GM18520 (cell line): Measurements from ENCODE around the gene RNF121.
"Not testable (repeated sequence)": the region's sequence is repeated elsewhere in the genome, so short reads cannot be mapped to it uniquely, and the experiment has no call there.

Source experiments
- ATAC-seq: cut with Tn5 transposase; IDR thresholded peaks from one replicate; pipeline ENCODE4 v1.9.1; 2021; ENCODE audit not compliant: unreplicated experiment

The RNF121 gene

DNA sequence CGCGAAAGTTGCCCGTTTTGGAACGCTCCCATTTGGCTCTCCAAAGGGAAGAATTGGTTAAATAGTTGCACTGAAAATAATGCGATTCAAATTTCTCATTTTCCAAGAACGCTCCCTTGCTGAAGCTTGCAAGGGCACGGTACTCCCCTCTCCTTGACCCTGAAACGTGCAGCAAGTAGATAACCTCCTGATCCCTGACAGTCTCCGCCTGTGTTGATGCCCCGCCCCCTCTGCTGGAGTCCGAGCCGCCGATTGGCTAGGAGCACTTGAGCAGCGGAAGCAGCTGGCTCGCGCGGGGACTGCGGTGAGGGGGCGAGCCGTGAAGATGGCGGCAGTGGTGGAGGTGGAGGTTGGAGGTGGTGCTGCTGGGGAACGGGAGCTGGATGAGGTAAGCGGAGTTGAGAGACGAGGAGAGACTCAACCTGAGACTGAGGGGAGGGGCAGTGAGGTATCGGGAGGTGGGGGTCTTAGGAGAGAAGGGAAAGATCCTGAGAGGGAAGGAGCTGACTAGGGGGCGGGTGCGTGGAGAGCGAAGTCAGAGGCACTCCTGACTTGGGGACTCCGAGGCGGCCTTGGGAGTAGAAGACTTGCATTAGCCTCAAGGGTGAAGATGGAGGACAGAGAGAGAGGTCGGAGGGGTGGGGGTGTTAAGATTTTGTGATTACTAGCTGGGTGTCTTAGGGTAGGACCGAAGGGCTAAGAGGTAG, at the start of gene RNF121:
TSS of gene RNF121 (plus strand) at position 310 of the 707 bp plus-strand sequence. CDS start at position 326, 16 bp downstream.
- ATAC-seq = peak; percentile 68

DNA sequence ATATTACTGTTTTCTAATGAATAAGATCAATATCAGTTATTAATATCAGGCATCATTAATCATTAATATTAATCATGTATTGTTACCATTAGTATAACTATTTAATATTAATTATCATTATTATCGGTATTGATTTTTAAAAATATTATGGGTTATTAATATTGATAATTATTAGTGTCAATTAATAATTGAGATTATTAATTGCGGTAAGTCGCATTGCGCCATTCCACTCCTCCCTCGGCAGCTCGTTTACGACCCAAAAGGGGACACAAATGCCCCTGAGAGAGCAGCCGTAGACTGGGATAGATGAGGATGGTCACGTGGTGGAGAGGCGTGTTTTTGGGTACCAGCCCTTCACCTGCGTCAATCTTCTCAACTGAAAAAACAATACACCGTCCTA, 43.0 kb upstream of the RNF121 start:
- ATAC-seq = not testable (repeated sequence)

DNA sequence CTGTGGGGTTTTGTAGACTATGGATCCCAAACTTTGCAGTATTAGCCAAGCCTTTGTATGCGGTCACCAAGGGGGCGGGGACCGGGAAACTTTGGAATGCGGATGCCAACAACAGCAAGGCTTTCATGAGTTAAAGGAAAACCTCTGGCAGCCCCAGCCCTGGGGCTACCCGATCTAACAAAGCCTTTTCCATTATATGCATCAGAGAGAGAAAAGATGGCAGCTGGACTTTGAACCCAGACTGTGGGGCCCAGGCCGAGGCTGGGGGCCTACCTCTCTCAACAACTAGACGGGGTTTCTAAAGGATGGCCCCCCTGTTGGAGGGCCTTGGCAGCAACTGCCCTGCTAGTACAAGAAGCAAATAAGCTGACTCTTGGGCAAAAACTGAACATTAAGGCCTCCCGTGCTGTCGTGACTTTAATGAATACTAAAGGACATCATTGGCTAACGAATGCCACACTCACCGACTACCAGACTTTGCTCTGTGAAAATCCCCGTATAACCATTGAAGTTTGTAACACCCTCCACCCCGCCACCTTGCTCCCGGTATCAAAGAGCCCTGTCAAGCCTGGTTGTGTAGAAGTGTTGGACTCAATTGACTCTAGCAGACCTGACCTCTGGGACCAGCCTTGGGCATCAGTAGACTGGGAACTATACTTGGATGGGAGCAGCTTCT, 40.4 kb upstream of the RNF121 start:
- ATAC-seq = not testable (repeated sequence)

DNA sequence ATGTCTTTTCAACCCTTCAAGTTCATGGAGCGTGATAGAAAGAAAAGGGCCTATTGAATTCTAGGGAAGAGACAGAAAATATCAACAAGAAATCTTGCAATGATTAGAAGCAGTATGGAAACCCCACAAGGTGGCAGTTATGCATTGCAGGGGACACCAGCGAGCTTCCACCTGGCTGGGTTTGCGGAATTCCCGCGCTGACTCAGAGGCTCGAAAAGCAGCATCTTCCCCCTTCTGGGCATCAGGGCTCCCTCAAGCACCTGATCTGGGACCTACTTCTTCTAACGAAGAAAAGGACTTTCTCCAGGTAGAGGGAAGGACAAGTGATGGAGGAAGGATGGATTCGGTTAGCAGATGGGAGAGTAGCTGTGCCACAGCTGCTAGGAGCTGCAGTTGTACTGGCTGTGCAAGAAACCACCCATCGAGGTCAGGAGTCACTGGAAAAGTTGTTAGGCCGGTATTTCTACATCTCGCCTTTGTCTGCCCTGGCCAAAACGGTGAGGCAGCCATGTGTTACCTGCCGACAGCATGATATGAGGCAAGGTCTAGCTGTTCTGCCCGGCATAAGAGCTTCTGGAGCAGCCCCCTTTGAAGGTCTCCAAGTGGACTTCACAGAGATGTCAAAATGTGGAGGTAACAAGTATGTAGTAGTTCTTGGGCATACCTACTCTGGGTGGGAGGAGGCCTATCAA, 39.5 kb upstream of the RNF121 start:
- ATAC-seq = not testable (repeated sequence)

DNA sequence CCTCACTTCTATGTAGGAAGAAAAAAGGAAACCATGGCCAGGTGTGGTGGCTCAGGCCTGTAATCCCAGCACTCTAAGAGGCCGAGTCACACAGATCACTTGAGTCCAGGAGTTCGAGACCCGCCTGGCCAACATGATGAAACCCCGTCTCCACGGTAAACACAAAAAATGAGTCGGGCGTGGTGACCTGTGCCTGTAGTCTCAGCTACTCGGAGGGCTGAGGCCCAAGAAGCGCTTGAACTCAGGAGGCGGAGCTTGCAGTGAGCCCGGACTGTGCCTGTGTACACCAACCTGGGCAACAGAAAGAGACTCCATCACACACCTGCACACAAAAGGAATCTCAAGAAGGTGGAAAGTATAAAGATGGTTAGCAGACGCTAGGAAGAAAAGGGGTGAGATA, 32.9 kb upstream of the RNF121 start:
- ATAC-seq = no peak

DNA sequence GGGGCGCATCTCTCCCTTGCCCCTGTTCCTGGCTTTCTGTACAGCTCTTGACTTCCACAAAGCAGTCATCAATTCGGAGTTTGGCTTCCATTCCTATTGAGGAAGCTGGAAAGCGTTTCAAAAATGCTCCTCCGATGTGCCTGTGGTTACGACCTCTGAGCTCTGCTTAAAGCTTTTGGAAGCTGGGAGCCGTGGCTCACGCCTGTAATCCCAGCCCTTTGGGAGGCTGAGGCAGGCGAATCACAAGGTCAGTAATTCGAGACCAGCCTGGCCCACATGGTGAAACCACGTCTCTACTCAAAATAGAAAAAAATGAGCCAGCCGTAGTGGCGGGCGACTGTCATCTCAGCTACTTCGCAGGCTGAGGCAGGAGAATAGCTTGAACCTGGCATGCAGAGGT, 27.7 kb upstream of the RNF121 start:
- ATAC-seq = not testable (repeated sequence)

DNA sequence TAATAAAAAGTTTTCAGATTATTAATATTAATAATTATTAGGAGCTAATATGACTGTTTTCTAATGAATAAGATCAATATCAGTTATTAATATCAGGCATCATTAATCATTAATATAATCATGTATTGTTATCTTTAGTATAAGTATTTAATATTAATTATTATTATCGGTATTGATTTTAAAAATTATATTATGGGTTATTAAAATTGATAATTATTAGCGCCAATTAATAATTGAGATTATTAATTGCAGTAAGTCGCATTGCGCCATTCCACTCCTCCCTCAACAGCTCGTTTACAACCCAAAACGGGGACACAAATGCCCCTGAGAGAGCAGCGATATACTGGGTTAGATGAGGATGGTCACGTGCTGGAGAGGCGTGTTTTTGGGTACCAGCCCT, 20.6 kb upstream of the RNF121 start:
- ATAC-seq = no peak

DNA sequence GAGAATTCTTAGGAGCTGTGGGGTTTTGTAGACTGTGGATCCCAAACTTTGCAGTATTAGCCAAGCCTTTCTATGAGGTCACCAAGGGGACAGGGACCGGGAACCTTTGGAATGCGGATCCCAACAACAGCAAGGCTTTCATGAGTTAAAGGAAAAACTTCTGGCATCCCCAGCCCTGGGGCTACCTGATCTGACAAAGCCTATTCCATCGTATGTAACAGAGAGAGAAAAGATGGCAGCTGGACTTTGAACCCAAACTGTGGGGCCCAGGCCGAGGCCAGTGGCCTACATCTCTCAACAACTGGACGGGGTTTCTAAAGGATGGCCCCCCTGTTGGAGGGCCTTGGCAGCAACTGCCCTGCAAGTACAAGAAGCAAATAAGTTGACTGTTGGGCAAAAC, 18.1 kb upstream of the RNF121 start:
- ATAC-seq = not testable (repeated sequence)

DNA sequence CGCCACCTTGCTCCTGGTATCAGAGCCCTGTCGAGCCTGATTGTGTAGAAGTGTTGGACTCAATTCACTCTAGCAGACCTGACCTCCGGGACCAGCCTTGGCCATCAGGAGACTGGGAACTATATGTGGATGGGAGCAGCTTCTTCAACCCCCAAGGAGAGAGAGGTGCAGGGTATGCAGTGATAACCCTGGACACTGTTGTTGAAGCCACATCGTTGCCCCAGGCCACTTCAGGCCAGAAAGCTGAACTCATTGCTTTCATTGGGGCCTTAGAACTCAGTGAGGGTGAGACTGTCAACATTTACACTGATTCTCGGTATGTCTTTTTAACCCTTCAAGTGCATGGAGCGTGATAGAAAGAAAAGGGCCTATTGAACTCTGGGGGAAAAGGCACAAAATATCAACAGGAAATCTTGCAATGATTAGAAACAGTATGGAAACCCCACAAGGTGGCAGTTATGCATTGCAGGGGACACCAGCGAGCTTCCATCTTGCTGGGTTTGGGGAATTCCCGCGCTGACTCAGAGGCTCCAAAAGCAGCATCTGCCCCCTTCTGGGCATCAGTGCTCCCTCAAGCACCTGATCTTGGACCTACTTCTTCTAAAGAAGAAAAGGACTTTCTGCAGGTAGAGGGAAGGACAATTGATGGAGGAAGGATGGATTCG, 17.4 kb upstream of the RNF121 start:
- not testable (repeated sequence) for ATAC-seq

DNA sequence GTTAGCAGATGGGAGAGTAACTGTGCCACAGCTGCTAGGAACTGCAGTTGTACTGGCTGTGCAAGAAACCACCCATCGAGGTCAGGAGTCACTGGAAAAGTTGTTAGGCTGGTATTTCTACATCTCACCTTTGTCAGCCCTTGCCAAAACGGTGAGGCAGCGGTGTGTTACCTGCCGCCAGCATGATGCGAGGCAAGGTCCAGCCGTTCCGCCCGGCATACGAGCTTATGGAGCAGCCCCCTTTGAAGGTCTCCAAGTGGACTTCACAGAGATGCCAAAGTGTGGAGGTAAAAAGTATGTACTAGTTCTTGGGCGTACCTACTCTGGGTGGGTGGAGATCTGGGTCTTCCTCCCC, 16.9 kb upstream of the RNF121 start:
- not testable (repeated sequence) for ATAC-seq

DNA sequence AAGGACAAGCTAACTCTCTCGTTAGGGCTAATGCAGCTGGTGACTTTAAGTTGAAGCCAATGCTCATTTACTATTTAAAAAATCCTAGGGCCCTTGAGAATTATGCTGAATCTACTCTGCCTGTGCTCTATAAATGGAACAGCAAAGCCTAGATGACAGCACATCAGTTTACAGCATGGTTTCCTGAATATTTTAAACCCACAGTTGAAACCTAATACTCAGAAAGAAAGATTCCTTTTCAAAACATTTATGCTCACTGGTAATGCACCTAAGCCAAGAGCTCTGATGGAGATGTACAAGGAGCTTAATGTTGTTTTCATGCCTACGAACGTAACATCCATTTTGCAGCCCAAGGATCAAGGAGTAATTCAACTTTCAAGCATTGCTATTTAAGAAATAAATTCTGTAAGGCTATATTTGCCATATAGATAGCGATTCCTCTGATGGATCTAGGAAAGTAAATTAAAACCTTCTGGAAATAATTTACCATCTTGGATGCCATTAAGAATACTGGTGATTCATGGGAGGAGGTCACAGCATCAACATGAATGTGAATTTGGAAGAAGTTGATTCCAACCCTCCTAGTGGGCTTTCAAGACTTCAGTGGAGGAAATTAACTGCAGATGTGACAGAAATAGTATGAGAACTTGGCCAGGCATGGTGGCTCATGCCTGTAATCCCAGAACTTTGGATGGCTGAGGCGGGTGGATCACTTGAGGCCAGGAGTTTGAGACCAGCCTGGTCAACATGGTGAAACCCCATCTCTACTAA, 14.9 kb upstream of the RNF121 start:
- no peak for ATAC-seq

DNA sequence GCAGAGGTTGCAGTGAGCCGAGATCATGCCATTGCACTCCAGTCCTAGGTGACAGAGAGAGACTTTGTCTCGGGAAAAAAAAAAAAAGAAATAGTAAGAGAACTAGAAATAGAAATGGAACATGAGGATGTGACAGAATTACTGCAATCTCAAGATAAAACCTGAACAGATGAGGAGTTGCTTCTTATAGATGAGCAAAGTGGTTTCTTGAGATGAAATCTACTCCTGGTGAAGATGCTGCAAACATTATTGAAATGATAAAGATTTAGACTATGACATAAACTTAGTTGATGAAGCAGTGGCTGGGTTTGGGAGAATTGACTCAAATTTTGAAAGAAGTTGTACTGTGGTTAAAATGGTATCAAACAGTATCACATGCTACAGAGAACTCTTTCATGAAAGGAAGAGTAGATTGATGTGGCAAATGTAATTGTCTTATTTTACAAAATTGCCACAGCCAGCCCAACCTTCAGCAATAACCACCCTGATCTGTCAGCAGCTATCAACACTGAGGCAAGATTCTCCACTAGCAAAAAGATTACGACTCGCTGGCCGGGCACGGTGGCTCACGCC, 14.1 kb upstream of the RNF121 start:
- no peak for ATAC-seq

DNA sequence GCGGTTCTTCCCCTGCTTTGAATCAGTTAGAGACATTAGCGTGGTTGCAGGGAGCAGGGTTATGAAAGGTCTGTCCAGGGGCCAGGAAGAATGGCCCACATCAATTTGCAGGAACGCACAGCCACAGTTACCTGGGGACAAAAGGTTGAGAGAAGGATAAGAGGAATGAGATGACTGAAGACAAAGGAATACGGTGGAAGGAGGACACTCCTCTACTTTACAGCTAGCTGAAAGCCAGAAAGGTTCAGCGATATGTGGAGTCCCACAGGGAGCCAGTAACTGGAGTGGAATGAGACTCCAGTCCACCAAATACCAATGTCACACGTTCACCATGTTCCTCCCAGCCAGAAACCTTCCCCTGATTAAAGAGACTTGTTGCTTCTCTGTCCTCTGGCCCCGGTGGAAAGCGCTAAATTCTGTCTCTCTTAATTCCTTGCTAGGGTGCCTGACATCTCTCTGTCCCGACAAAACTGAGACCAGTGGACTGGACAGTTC, 11.2 kb upstream of the RNF121 start:
- no peak for ATAC-seq

DNA sequence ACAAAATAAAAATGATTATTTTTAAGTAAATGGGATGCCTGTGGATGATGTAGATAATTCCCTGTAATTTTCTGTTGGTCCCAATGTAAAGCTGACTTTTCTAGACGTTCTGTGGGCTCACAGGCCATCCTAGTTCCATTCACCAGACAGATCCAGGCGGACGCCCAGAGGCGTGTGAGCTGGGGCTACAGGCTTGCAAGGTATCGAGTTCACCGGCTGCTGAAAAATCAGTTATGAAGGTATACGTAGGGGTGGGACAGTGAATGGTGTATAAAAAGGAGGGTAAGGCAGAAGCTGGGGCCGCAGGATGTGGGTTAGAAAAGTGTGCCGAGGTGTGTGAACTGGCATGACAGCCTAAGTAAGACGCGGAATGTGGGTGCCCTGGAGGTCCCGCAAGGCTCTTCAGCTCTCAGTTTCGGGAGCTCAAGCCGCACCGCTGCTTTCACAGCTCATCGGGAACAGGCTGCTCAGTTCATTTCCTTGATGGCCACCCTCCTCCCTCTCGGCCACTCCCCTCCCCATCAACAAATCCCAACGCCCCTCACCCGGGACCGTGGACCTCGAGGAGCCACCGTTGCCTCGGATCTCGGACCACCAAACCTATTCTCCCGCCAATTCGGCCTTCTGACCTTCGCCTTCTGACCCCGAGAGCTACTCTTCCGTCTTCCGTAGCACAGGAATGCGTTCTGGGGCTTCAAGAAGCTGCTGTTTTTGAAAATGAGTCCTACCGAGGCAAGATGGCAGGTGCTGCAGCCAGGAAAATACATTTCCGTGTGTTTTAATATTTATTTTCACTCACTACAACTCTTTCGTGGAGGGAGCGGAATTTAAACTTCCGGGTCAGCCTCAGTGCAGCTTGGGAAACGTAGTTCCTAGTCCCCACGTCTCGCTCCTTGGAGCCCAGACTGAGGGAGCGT, 768 bp upstream of the RNF121 start, which contains the start of gene XNDC1N:
TSS of gene XNDC1N (minus strand) at position 775 of the 917 bp plus-strand sequence. CDS start 5,241 bp downstream, outside the sequence.
- ATAC-seq = peak; percentile 45

DNA sequence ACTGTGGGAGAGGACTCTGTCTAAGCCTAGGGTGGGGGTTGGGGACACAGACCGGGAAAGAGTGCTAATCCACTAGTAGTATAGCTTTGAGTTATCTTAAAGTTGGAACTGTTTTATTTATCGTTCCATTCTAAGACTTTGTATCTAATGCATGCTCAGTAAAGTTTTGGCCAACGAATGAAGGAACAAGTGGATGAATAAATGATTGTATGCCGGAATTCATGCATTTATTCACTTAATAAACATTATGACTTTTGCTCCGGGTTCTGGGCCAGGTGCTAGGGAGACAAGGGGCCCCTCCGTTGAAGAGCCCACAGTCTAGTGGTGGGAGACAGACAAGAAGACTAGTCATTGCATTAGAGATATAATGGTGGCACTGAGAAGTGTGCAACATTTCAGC, 645 bp downstream of the RNF121 start:
- no peak for ATAC-seq

DNA sequence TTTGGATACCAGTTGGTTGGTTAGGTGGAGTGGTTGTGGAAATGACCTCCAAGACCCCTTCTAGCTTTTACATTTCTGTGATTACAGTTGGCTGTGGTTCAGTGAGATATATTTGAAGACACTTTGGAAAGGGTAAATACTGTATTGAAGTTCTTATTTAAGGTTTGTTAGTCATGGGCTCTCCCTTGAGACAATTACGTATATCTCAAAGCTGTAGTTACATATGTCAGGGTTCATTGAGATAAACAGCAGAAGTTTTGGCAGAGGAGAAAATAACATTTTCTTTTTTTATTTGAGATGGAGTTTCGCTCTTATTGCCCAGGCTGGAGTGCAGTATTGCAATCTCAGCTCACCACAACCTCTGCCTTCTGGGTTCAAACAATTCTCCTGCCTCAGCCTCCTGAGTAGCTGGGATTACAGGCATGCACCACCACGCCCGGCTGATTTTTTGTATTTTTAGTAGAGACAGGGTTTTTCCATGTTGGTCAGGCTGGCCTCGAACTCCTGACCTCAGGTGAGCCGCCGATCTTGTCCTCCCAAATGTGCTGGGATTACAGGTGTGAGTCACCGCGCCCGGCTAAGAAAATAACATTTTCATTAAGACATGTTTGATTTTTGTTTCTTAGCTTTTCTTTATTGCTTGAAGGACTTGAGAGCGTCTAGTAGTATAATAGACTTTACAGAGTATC, 1.9 kb downstream of the RNF121 start:
- ATAC-seq = no peak

DNA sequence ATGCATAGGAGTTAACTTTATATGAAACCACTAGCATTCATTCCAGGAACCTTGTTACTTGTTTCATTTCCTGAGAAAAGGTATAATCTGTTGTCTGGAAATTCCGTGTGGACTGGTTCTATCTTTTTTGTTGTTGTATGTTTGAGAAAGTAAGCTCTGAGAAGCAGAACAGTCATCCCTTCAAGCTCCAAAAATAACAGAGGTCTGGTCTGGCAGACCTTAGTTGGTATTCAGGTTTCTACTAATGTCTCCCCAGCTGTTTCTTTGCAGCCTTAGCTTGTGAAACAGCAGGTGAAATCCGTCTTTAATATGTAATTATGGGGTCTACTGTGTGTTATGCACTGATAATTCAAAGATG, 2.4 kb downstream of the RNF121 start:
- ATAC-seq = no peak

DNA sequence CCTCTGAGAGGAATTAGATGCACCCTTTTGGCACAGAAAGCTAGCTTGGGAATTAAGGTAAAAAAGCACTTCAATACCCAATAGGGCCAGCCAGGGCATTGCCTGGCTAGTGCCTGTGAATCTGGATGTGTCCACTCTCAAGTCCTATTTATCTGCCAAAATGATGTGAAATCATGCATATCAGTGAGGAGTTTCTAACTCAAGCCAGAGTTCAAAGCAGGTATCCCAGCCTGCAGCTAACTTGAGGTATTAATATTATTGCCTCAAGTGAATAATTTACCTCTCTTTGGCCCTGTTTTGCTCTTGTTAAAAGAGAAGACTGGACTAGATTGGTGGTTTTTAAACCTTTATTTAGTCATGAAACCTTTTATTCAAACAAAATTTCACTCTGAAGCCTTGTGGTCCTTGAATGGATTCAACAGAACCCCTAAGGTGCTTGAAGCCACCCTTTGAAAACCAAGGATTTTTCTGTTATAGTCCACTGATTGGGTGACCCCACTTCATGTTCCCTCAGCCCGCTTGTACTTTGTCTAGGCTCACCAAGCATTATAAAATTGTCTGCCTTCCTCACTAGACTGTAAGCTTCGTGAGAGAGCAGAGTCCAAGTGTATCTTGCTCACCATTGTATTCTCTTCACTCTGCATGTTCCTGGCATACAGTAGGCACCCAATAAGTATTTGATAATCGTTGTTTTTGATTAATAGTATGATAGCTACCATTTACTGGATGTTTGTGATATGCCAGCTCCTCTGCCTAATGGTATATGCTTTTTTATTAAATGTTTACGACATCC, 4.5 kb downstream of the RNF121 start:
- ATAC-seq = no peak
